Tongue (tissue), 2 donors: ENCODE data around the gene VAC14. TPM values are rescaled to one million over a fixed set of nuclear protein-coding genes. Genes with fewer than 3 reads are reported as not detected.

Source experiments
- DNase-seq: peaks from one replicate; pipeline ENCODE4 v3.0.0-alpha.2; 2015
- total RNA-seq: library from RNA; depleted of rRNA; stranded (reverse); fragments of >200 nt; gene quantifications from one replicate; pipeline ENCODE4 v1.2.3, GENCODE V29; 2014

The VAC14 gene
- total RNA-seq, 1 donor from 2014 or later = 23.8 TPM

- no peak for DNase-seq
These were observed 137.9 kb downstream of the VAC14 start for GRCh38 chr16:70662991-70663523.

- DNase-seq = peak; percentile 43
These were observed 138.9 kb downstream of the VAC14 start for GRCh38 chr16:70661918-70662641.

- no peak for DNase-seq
These were observed 139.4 kb downstream of the VAC14 start for GRCh38 chr16:70661534-70661917.

- no peak for DNase-seq
These were observed 140.1 kb downstream of the VAC14 start for GRCh38 chr16:70660672-70661350.

- DNase-seq = no peak
These were observed 140.8 kb downstream of the VAC14 start for GRCh38 chr16:70659953-70660671.

- no peak for DNase-seq
These were observed 141.4 kb downstream of the VAC14 start for GRCh38 chr16:70659546-70659945.

GRCh38 chr16:70658921-70659320, 142.0 kb downstream of the VAC14 start:
- no peak for DNase-seq

GRCh38 chr16:70657956-70658355, 143.0 kb downstream of the VAC14 start:
- DNase-seq = peak; percentile 79

- no peak for DNase-seq
These were observed 144.2 kb downstream of the VAC14 start for GRCh38 chr16:70656712-70657263.

GRCh38 chr16:70656065-70656711, 144.8 kb downstream of the VAC14 start:
- DNase-seq = no peak

- peak; percentile 95 for DNase-seq
These were observed 146.9 kb downstream of the VAC14 start for GRCh38 chr16:70653809-70654771.

- DNase-seq = no peak
These were observed 147.6 kb downstream of the VAC14 start for GRCh38 chr16:70653406-70653805.

- DNase-seq = no peak
These were observed 148.6 kb downstream of the VAC14 start for GRCh38 chr16:70652322-70652721.

GRCh38 chr16:70651524-70651923, 149.4 kb downstream of the VAC14 start:
- DNase-seq = no peak

GRCh38 chr16:70650216-70650615, 150.7 kb downstream of the VAC14 start:
- no peak for DNase-seq

- DNase-seq = no peak
These were observed 151.7 kb downstream of the VAC14 start for GRCh38 chr16:70649300-70649699.

- no peak for DNase-seq
These were observed 152.4 kb downstream of the VAC14 start for GRCh38 chr16:70648606-70649005.

- DNase-seq = no peak
These were observed 153.3 kb downstream of the VAC14 start for GRCh38 chr16:70647441-70648359.
